H9 (cell line): Measurements from ENCODE around the gene MME. TPM values are rescaled to one million over a fixed set of nuclear protein-coding genes. Genes with fewer than 3 reads are reported as not detected.

Experiments used
- DNase-seq: peaks from one replicate; pipeline ENCODE4 v3.0.0-alpha.2; 2017
- H2AFZ ChIP-seq: one replicate; pipeline ENCODE4 v1.6.1; 2013; ENCODE audit warnings: mild to moderate bottlenecking, low read length, control low read depth, moderate library complexity
- H2AK5ac ChIP-seq: 2 replicates; pipeline ENCODE4 v1.6.1; 2013; ENCODE audit warnings: low read length, control low read depth, mixed read lengths; ENCODE audit not compliant: insufficient read length
- H2BK120ac ChIP-seq: one replicate; pipeline ENCODE4 v1.6.1; 2013; ENCODE audit warnings: low read depth, mild to moderate bottlenecking, low read length, control low read depth, inconsistent platforms; ENCODE audit not compliant: poor library complexity, severe bottlenecking
- H2BK12ac ChIP-seq: 2 replicates; pipeline ENCODE4 v1.6.1; 2013; ENCODE audit warnings: low read length, control low read depth, mixed read lengths, low read depth; ENCODE audit not compliant: insufficient read length
- H2BK15ac ChIP-seq: 2 replicates; pipeline ENCODE4 v1.6.1; 2013; ENCODE audit warnings: low read depth, low read length, control low read depth
- H2BK20ac ChIP-seq: one replicate; pipeline ENCODE4 v1.6.1; 2013; ENCODE audit warnings: low read depth, mild to moderate bottlenecking, low read length, control low read depth, inconsistent platforms; ENCODE audit not compliant: poor library complexity, severe bottlenecking
- H2BK5ac ChIP-seq: 2 replicates; pipeline ENCODE4 v1.6.1; 2013; ENCODE audit warnings: low read length, control low read depth, mixed read lengths; ENCODE audit not compliant: insufficient read length
- H3K14ac ChIP-seq: 2 replicates; pipeline ENCODE4 v1.6.1; 2013; ENCODE audit warnings: low read length, control low read depth; ENCODE audit not compliant: insufficient read depth
- H3K18ac ChIP-seq: 2 replicates; pipeline ENCODE4 v1.6.1; 2013; ENCODE audit warnings: low read depth, mild to moderate bottlenecking, mixed read lengths, low read length, control low read depth; ENCODE audit not compliant: insufficient read length
- H3K23ac ChIP-seq: 2 replicates; pipeline ENCODE4 v1.6.1; 2013; ENCODE audit warnings: low read length, control low read depth, mixed read lengths, low read depth; ENCODE audit not compliant: insufficient read length
- H3K23me2 ChIP-seq: 2 replicates; pipeline ENCODE4 v1.6.1; 2013; ENCODE audit warnings: low read depth, mild to moderate bottlenecking, mixed read lengths, low read length, control low read depth; ENCODE audit not compliant: insufficient read length, poor library complexity, severe bottlenecking
- H3K27ac ChIP-seq: 2 replicates; pipeline ENCODE4 v1.5.1; 2013; ENCODE audit warnings: low read length, control low read depth, mixed read lengths, low read depth; ENCODE audit not compliant: insufficient read length
- H3K27me3 ChIP-seq: 2 replicates; pipeline ENCODE4 v1.6.1; 2013; ENCODE audit warnings: low read length, control low read depth, inconsistent platforms; ENCODE audit not compliant: insufficient read depth
- H3K4ac ChIP-seq: 2 replicates; pipeline ENCODE4 v1.6.1; 2013; ENCODE audit warnings: low read depth, mild to moderate bottlenecking, control low read depth, inconsistent platforms, low read length, moderate library complexity
- H3K4me1 ChIP-seq: 2 replicates; pipeline ENCODE4 v1.6.1; 2013; ENCODE audit warnings: low read length, control low read depth, inconsistent platforms; ENCODE audit not compliant: insufficient read depth
- H3K4me2 ChIP-seq: 2 replicates; pipeline ENCODE4 v1.6.1; 2013; ENCODE audit warnings: low read length, control low read depth, mixed read lengths; ENCODE audit not compliant: insufficient read length, insufficient read depth
- H3K56ac ChIP-seq: 2 replicates; pipeline ENCODE4 v1.6.1; 2013; ENCODE audit warnings: low read depth, mild to moderate bottlenecking, mixed read lengths, low read length, control low read depth; ENCODE audit not compliant: insufficient read length
- H3K79me1 ChIP-seq: 2 replicates; pipeline ENCODE4 v1.6.1; 2013; ENCODE audit warnings: low read depth, mild to moderate bottlenecking, moderate library complexity, low read length, control low read depth, inconsistent platforms; ENCODE audit not compliant: insufficient read depth, poor library complexity, severe bottlenecking
- H3K79me2 ChIP-seq: 2 replicates; pipeline ENCODE4 v1.6.1; 2013; ENCODE audit warnings: low read length, control low read depth, inconsistent platforms; ENCODE audit not compliant: insufficient read depth
- H3K9ac ChIP-seq: 2 replicates; pipeline ENCODE4 v1.6.1; 2013; ENCODE audit warnings: low read length, control low read depth, mixed read lengths; ENCODE audit not compliant: insufficient read length; ENCODE audit errors: extremely low read depth
- H3K9me3 ChIP-seq: one replicate; pipeline ENCODE4 v1.6.1; 2013; ENCODE audit warnings: low read depth, low read length, inconsistent platforms; ENCODE audit not compliant: control insufficient read depth
- H3T11ph ChIP-seq: one replicate; pipeline ENCODE4 v1.6.1; 2013; ENCODE audit warnings: mild to moderate bottlenecking, low read length, control low read depth, inconsistent platforms
- H4K20me1 ChIP-seq: one replicate; pipeline ENCODE4 v1.6.1; 2013; ENCODE audit not compliant: control insufficient read depth, insufficient read length, insufficient read depth
- H4K5ac ChIP-seq: 2 replicates; pipeline ENCODE4 v1.6.1; 2013; ENCODE audit warnings: low read depth, mild to moderate bottlenecking, mixed read lengths, low read length, control low read depth; ENCODE audit not compliant: insufficient read length
- H4K8ac ChIP-seq: replicated peaks from 2 replicates; pipeline ENCODE4 v1.6.1; 2013; ENCODE audit warnings: low read length, control low read depth, mixed read lengths, low read depth; ENCODE audit not compliant: insufficient read length
- H4K91ac ChIP-seq: 2 replicates; pipeline ENCODE4 v1.6.1; 2013; ENCODE audit warnings: low read depth, mild to moderate bottlenecking, moderate library complexity, mixed read lengths, low read length, control low read depth; ENCODE audit not compliant: insufficient read length
- H3K27ac Mint-ChIP-seq, 3 experiments: 2 replicates in 2 of 3; 3 replicates in 1 of 3; pipeline ENCODE4 v1.8.0; 2020 to 2021; ENCODE audit warnings: mixed read lengths in 3 of 3, mild to moderate bottlenecking in 1 of 3, moderate library complexity in 1 of 3
- H3K27me3 Mint-ChIP-seq: 2 replicates; pipeline ENCODE4 v1.8.0; 2021; ENCODE audit warnings: low read depth, mild to moderate bottlenecking, moderate library complexity, mixed read lengths
- H3K36me3 Mint-ChIP-seq, 3 experiments: 2 replicates in 2 of 3; 3 replicates in 1 of 3; pipeline ENCODE4 v1.8.0; 2020 to 2021; ENCODE audit warnings: low read depth in 3 of 3, mixed read lengths in 3 of 3; ENCODE audit not compliant: insufficient read depth in 1 of 3
- H3K4me1 Mint-ChIP-seq, 2 experiments: 2 replicates each; pipeline ENCODE4 v1.8.0; 2020; ENCODE audit warnings: mixed read lengths in 2 of 2
- H3K4me3 Mint-ChIP-seq, 2 experiments: 2 replicates in 1 of 2; 3 replicates in 1 of 2; pipeline ENCODE4 v1.8.0; 2020 to 2021; ENCODE audit warnings: mild to moderate bottlenecking in 2 of 2, mixed read lengths in 2 of 2, moderate library complexity in 1 of 2
- H3K9me3 Mint-ChIP-seq, 2 experiments: 2 replicates in 1 of 2; 3 replicates in 1 of 2; pipeline ENCODE4 v1.8.0; 2020; ENCODE audit warnings: mild to moderate bottlenecking in 2 of 2, mixed read lengths in 2 of 2, moderate library complexity in 1 of 2
- WGBS: extraction: QIAGEN DNeasy Blood & Tissue Kit; methylation state at CpG from one replicate; pipeline ENCODE4 v1.1.7; 2013; ENCODE audit warnings: missing lambda C conversion rate, low lambda C conversion rate, mixed read lengths; ENCODE audit not compliant: insufficient read length; ENCODE audit errors: extremely low coverage; 5-methylcytosine and 5-hydroxymethylcytosine counted together
- total RNA-seq: library from RNA; stranded (reverse); gene quantifications from 2 replicates; pipeline ENCODE4 v1.2.1, GENCODE V29; 2021
- TF ChIP-seq, protein P1 (sequence below): fragments of 200-600 bp; sonication (generic); conservative IDR thresholded peaks from 3 replicates; pipeline ENCODE4 v1.8.0; 2021; ENCODE audit warnings: antibody characterized with exemption, mild to moderate bottlenecking

The MME gene
- total RNA-seq, 1 experiment from 2014 or later = 16.4 TPM

DNA sequence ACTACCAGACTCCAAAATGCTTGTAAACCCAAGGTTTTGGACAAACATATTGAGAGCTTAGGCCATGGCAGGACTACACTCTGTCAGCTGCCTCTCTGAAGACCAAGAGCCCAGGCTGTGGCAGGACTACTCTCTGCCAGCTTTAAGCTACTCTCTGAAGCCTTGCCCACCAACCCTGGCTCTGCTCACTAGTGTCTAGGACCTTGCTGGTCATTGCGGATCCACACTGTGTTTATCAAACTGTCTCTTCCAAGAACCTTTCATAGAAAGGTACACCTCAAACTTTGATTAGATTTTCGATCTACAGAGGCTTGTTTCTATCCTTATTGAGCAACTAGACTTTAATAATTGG is 41.9 kb upstream of the MME start:
- Histone ChIP-seq H2BK20ac (no peak overlapping the region), H3K18ac (no peak overlapping the region), H2BK120ac (no peak overlapping the region), H3T11ph (no peak overlapping the region), H2BK15ac (no peak overlapping the region), H4K5ac (no peak overlapping the region), H2AFZ (no peak overlapping the region), H3K23ac (no peak overlapping the region), H3K56ac (no peak overlapping the region), H4K20me1 (no peaks in the 10 kb centered on the region), H4K91ac (no peak overlapping the region), H2BK12ac (no peak overlapping the region), H3K23me2 (no peaks in the 10 kb centered on the region), H3K79me2 (no peaks in the 10 kb centered on the region), H3K4me2 (no peak overlapping the region), H2AK5ac (no peak overlapping the region), H3K79me1 (no peaks in the 10 kb centered on the region), H3K4ac (no peak overlapping the region), H2BK5ac (no peak overlapping the region), H3K27ac (no peak overlapping the region), H3K4me1 (no peaks in the 10 kb centered on the region), H4K8ac (no peak overlapping the region), H3K27me3 (no peaks in the 10 kb centered on the region), H3K9ac (no peak overlapping the region), H3K14ac (no peak overlapping the region), H3K9me3 (no peaks in the 10 kb centered on the region)
- Mint-ChIP-seq H3K4me3 (no peak overlapping the region), H3K36me3 (no peaks in the 10 kb centered on the region; a peak in 1 of 7 replicates), H3K27ac (no peak overlapping the region), H3K4me1 (peaks cover 0 to 2% of the 10 kb centered on the region in 2 experiments; a peak in 1 of 4 replicates), H3K9me3 (no peaks in the 10 kb centered on the region), H3K27me3 (no peaks in the 10 kb centered on the region)
- TF ChIP-seq, protein P1, sequence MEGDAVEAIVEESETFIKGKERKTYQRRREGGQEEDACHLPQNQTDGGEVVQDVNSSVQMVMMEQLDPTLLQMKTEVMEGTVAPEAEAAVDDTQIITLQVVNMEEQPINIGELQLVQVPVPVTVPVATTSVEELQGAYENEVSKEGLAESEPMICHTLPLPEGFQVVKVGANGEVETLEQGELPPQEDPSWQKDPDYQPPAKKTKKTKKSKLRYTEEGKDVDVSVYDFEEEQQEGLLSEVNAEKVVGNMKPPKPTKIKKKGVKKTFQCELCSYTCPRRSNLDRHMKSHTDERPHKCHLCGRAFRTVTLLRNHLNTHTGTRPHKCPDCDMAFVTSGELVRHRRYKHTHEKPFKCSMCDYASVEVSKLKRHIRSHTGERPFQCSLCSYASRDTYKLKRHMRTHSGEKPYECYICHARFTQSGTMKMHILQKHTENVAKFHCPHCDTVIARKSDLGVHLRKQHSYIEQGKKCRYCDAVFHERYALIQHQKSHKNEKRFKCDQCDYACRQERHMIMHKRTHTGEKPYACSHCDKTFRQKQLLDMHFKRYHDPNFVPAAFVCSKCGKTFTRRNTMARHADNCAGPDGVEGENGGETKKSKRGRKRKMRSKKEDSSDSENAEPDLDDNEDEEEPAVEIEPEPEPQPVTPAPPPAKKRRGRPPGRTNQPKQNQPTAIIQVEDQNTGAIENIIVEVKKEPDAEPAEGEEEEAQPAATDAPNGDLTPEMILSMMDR = no peak
- WGBS = no CpG with 5 or more reads among the region's 2 CpGs
- DNase-seq = no peak
